Mesenchymal stem cell (in vitro differentiated cells and primary cell): ENCODE results near the gene ITGB4.
A peak's percentile ranks its signal among the peaks of the same experiment; 100 is the strongest.

Experiments
- DNase-seq: peaks from one replicate; pipeline ENCODE4 v3.0.0-alpha.2; 2013
- H2AFZ ChIP-seq: one replicate; pipeline ENCODE4 v1.6.1; 2013; ENCODE audit warnings: low read depth, mild to moderate bottlenecking, control low read depth, inconsistent platforms, low read length, moderate library complexity
- H2AK5ac ChIP-seq: 2 replicates; pipeline ENCODE4 v1.6.1; 2013; ENCODE audit warnings: low read length, moderate library complexity, mild to moderate bottlenecking, inconsistent platforms; ENCODE audit not compliant: severe bottlenecking
- H2BK120ac ChIP-seq: one replicate; pipeline ENCODE4 v1.6.1; 2013; ENCODE audit warnings: low read depth, mild to moderate bottlenecking, inconsistent platforms, low read length, moderate library complexity
- H2BK12ac ChIP-seq, 2 experiments: one replicate each; pipeline ENCODE4 v1.6.1; 2013; ENCODE audit warnings: inconsistent platforms in 2 of 2, low read length in 2 of 2, mild to moderate bottlenecking in 2 of 2, moderate library complexity in 2 of 2, control low read depth in 1 of 2
- H2BK15ac ChIP-seq: one replicate; pipeline ENCODE4 v1.6.1; 2013; ENCODE audit warnings: mild to moderate bottlenecking, low read depth, inconsistent platforms; ENCODE audit not compliant: poor library complexity, severe bottlenecking
- H2BK5ac ChIP-seq: 2 replicates; pipeline ENCODE4 v1.6.1; 2013; ENCODE audit warnings: low read depth, mild to moderate bottlenecking, low read length, control low read depth, inconsistent platforms; ENCODE audit not compliant: poor library complexity, severe bottlenecking
- H3K14ac ChIP-seq, 2 experiments: one replicate each; pipeline ENCODE4 v1.6.1; 2013; ENCODE audit warnings: inconsistent platforms in 2 of 2, low read length in 2 of 2, control low read depth in 1 of 2, mild to moderate bottlenecking in 1 of 2, moderate library complexity in 1 of 2
- H3K18ac ChIP-seq, 2 experiments: one replicate each; pipeline ENCODE4 v1.6.1; 2013; ENCODE audit warnings: inconsistent platforms in 2 of 2, low read length in 2 of 2, control low read depth in 1 of 2, low read depth in 1 of 2, mild to moderate bottlenecking in 1 of 2
- H3K23ac ChIP-seq, 2 experiments: one replicate each; pipeline ENCODE4 v1.6.1; 2013; ENCODE audit warnings: inconsistent platforms in 2 of 2, low read length in 2 of 2, mild to moderate bottlenecking in 2 of 2, moderate library complexity in 2 of 2, control low read depth in 1 of 2
- H3K27ac ChIP-seq: 2 replicates; pipeline ENCODE4 v1.5.1; 2013; ENCODE audit warnings: mild to moderate bottlenecking, moderate library complexity, low read length, control low read depth, inconsistent platforms; ENCODE audit not compliant: poor library complexity, severe bottlenecking
- H3K27me3 ChIP-seq, 2 experiments: 2 replicates each; pipeline versions ENCODE4 v1.6.1 to v1.7.0; 2013; ENCODE audit warnings: low read length in 2 of 2, mild to moderate bottlenecking in 2 of 2, moderate library complexity in 2 of 2, control low read depth in 1 of 2, inconsistent platforms in 1 of 2; ENCODE audit not compliant: control insufficient read depth in 1 of 2, insufficient read depth in 1 of 2
- H3K36me3 ChIP-seq, 2 experiments: 2 replicates each; pipeline versions ENCODE4 v1.6.1 to v1.7.0; 2013; ENCODE audit warnings: low read length in 2 of 2, control low read depth in 1 of 2, inconsistent platforms in 1 of 2, low read depth in 1 of 2, mild to moderate bottlenecking in 1 of 2; ENCODE audit not compliant: insufficient read depth in 2 of 2, control insufficient read depth in 1 of 2
- H3K4ac ChIP-seq, 2 experiments: one replicate each; pipeline ENCODE4 v1.6.1; 2013; ENCODE audit warnings: inconsistent platforms in 2 of 2, low read length in 2 of 2, mild to moderate bottlenecking in 2 of 2, moderate library complexity in 2 of 2, control low read depth in 1 of 2, low read depth in 1 of 2
- H3K4me1 ChIP-seq: 2 replicates; pipeline ENCODE4 v1.6.1; 2013; ENCODE audit warnings: low read depth, low read length, control low read depth; ENCODE audit not compliant: control insufficient read depth, insufficient read depth
- H3K4me2 ChIP-seq: 2 replicates; pipeline ENCODE4 v1.6.1; 2013; ENCODE audit warnings: low read length, mild to moderate bottlenecking, inconsistent platforms; ENCODE audit not compliant: poor library complexity, severe bottlenecking
- H3K4me3 ChIP-seq, 2 experiments: 2 replicates each; pipeline versions ENCODE4 v1.5.1 to v1.7.0; 2013; ENCODE audit warnings: low read length in 2 of 2, mild to moderate bottlenecking in 2 of 2, control low read depth in 1 of 2, low read depth in 1 of 2; ENCODE audit not compliant: insufficient read depth in 1 of 2
- H3K79me1 ChIP-seq: replicated peaks from 2 replicates; pipeline ENCODE4 v1.6.1; 2013; ENCODE audit warnings: mild to moderate bottlenecking, control low read depth, low read length, inconsistent platforms; ENCODE audit not compliant: poor library complexity, severe bottlenecking
- H3K9ac ChIP-seq: 2 replicates; pipeline ENCODE4 v1.7.0; 2013; ENCODE audit warnings: mild to moderate bottlenecking, low read length, moderate library complexity
- H3K9me3 ChIP-seq: 2 replicates; pipeline ENCODE4 v1.7.0; 2013; ENCODE audit warnings: mild to moderate bottlenecking, low read length; ENCODE audit not compliant: control insufficient read depth
- H4K8ac ChIP-seq: one replicate; pipeline ENCODE4 v1.6.1; 2013; ENCODE audit warnings: inconsistent platforms, mild to moderate bottlenecking, low read length, moderate library complexity
- H4K91ac ChIP-seq: one replicate; pipeline ENCODE4 v1.6.1; 2013; ENCODE audit warnings: mild to moderate bottlenecking, low read length, inconsistent platforms
- WGBS: methylation state at CpG from one replicate; pipeline ENCODE4 v1.1.7; 2013; ENCODE audit warnings: mixed read lengths; 5-methylcytosine and 5-hydroxymethylcytosine counted together

The ITGB4 gene

DNA sequence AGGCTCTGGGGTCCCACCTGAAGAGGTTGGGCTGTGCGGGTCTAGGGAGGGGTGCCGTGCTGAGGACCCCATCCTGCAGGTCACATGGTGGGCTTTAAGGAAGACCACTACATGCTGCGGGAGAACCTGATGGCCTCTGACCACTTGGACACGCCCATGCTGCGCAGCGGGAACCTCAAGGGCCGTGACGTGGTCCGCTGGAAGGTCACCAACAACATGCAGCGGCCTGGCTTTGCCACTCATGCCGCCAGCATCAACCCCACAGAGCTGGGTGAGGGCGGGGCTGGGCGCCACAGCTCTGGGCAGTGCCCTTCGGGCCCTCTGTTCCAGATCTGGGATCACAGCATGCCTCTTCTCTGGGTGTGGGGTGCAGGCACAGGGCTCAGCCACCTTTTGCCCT is 18.5 kb downstream of the ITGB4 start:
- no peak overlapping the region for H2BK15ac ChIP-seq
- H2BK12ac ChIP-seq: no peak overlapping the region
- H3K4me3 ChIP-seq: peak overlapping the region in 1 of 2 experiments; percentile 2
- peaks cover 21% of the 10 kb centered on the region for H3K79me1 ChIP-seq
- H3K27me3 ChIP-seq: peaks cover 0 to 12% of the 10 kb centered on the region in 2 experiments
- peaks cover 11% of the 10 kb centered on the region for H3K4me1 ChIP-seq
- H3K36me3 ChIP-seq: peaks cover 0 to 90% of the 10 kb centered on the region in 2 experiments
- WGBS: 88% methylated on average over 14 of the region's 14 CpGs
- DNase-seq: no peak
- no peak overlapping the region for H3K4ac ChIP-seq
- H3K4me2 ChIP-seq: no peak overlapping the region
- no peak overlapping the region for H3K18ac ChIP-seq
- H3K9me3 ChIP-seq: no peaks in the 10 kb centered on the region
- H2BK120ac ChIP-seq: no peak overlapping the region
- no peak overlapping the region for H3K14ac ChIP-seq
- no peak overlapping the region for H4K91ac ChIP-seq
- H3K27ac ChIP-seq: no peak overlapping the region
- no peak overlapping the region for H4K8ac ChIP-seq
- H2BK5ac ChIP-seq: no peak overlapping the region
- no peak overlapping the region for H3K9ac ChIP-seq
- H3K23ac ChIP-seq: no peak overlapping the region
- H2AK5ac ChIP-seq: no peak overlapping the region
- H2AFZ ChIP-seq: no peak overlapping the region

- H3K4me2 ChIP-seq: no peak overlapping the region
- no peak overlapping the region for H3K4ac ChIP-seq
- H3K27me3 ChIP-seq: peaks cover 0 to 12% of the 10 kb centered on the region in 2 experiments
- DNase-seq: no peak
- peaks cover 21% of the 10 kb centered on the region for H3K79me1 ChIP-seq
- H2AK5ac ChIP-seq: no peak overlapping the region
- H3K9me3 ChIP-seq: no peaks in the 10 kb centered on the region
- H3K14ac ChIP-seq: no peak overlapping the region
- H2BK12ac ChIP-seq: no peak overlapping the region
- no peak overlapping the region for H3K18ac ChIP-seq
- H2BK15ac ChIP-seq: no peak overlapping the region
- H3K4me3 ChIP-seq: peak overlapping the region in 1 of 2 experiments; percentile 2
- H4K91ac ChIP-seq: no peak overlapping the region
- 90% methylated on average over 17 of the region's 17 CpGs for WGBS
- H2AFZ ChIP-seq: no peak overlapping the region
- no peak overlapping the region for H3K9ac ChIP-seq
- H3K4me1 ChIP-seq: peaks cover 11% of the 10 kb centered on the region
- no peak overlapping the region for H2BK120ac ChIP-seq
- no peak overlapping the region for H3K23ac ChIP-seq
- H2BK5ac ChIP-seq: no peak overlapping the region
- H3K36me3 ChIP-seq: peaks cover 0 to 95% of the 10 kb centered on the region in 2 experiments
- no peak overlapping the region for H4K8ac ChIP-seq
- no peak overlapping the region for H3K27ac ChIP-seq
These were observed 19.0 kb downstream of the ITGB4 start for GRCh38 chr17:75740215-75740614.

- H3K9ac ChIP-seq: no peak overlapping the region
- WGBS: 87% methylated on average over 17 of the region's 17 CpGs
These were observed 19.4 kb downstream of the ITGB4 start for GRCh38 chr17:75740631-75741077.

DNA sequence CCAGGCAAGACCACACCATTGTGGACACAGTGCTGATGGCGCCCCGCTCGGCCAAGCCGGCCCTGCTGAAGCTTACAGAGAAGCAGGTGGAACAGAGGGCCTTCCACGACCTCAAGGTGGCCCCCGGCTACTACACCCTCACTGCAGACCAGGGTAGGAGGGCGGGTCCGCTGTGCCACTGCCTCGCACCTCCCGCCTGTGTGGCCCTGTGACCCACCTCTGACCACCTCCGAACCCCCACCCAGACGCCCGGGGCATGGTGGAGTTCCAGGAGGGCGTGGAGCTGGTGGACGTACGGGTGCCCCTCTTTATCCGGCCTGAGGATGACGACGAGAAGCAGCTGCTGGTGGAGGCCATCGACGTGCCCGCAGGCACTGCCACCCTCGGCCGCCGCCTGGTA is 21.1 kb downstream of the ITGB4 start:
- no peak overlapping the region for H2BK15ac ChIP-seq

More at GRCh38 chr17:75740631-75741077, 19.4 kb downstream of the ITGB4 start:
- Histone ChIP-seq H4K91ac (no peak overlapping the region), H2BK120ac (no peak overlapping the region), H2AFZ (no peak overlapping the region), H4K8ac (no peak overlapping the region), H2BK5ac (no peak overlapping the region), H3K4me2 (no peak overlapping the region), H3K79me1 (peaks cover 21% of the 10 kb centered on the region), H3K27me3 (peaks cover 0 to 12% of the 10 kb centered on the region in 2 experiments), H3K4me1 (peaks cover 11% of the 10 kb centered on the region), H2AK5ac (no peak overlapping the region), H2BK15ac (no peak overlapping the region), H3K36me3 (peaks cover 0 to 96% of the 10 kb centered on the region in 2 experiments), H2BK12ac (no peak overlapping the region), H3K27ac (no peak overlapping the region), H3K4ac (no peak overlapping the region), H3K14ac (no peak overlapping the region), H3K18ac (no peak overlapping the region), H3K9me3 (no peaks in the 10 kb centered on the region), H3K23ac (no peak overlapping the region), H3K4me3 (no peak overlapping the region)
- DNase-seq: no peak

More for the DNA sequence above, 21.1 kb downstream of the ITGB4 start:
- H3K14ac ChIP-seq: no peak overlapping the region
- no peak overlapping the region for H3K9ac ChIP-seq
- DNase-seq: no peak
- H2AFZ ChIP-seq: no peak overlapping the region
- no peak overlapping the region for H3K27ac ChIP-seq
- H3K36me3 ChIP-seq: peaks cover 0 to 90% of the 10 kb centered on the region in 2 experiments
- no peak overlapping the region for H2BK5ac ChIP-seq
- H4K91ac ChIP-seq: no peak overlapping the region
- no peak overlapping the region for H3K18ac ChIP-seq
- peaks cover 7% of the 10 kb centered on the region for H3K4me1 ChIP-seq
- H3K4me2 ChIP-seq: no peak overlapping the region
- H2BK12ac ChIP-seq: no peak overlapping the region
- H3K9me3 ChIP-seq: no peaks in the 10 kb centered on the region
- no peak overlapping the region for H3K4me3 ChIP-seq
- no peak overlapping the region for H4K8ac ChIP-seq
- peaks cover 19% of the 10 kb centered on the region for H3K79me1 ChIP-seq
- 90% methylated on average over 25 of the region's 25 CpGs for WGBS
- H3K27me3 ChIP-seq: peaks cover 0 to 8% of the 10 kb centered on the region in 2 experiments
- no peak overlapping the region for H3K23ac ChIP-seq
- H3K4ac ChIP-seq: no peak overlapping the region
- H2AK5ac ChIP-seq: no peak overlapping the region
- no peak overlapping the region for H2BK120ac ChIP-seq
